Pancreas (tissue), 10 donors: Measurements from ENCODE around the gene MED17. TPM values are rescaled to one million over a fixed set of nuclear protein-coding genes. Genes with fewer than 3 reads are reported as not detected.

ENCODE experiments used
- ATAC-seq, 4 donors: fragments of 200-7000 bp; cut with Tn5 transposase; one replicate each; pipeline versions ENCODE4 v1.8.0 to v1.9.1; 2020; ENCODE audit warnings: mild to moderate bottlenecking in 4 of 4, moderate library complexity in 4 of 4
- DNase-seq, 6 donors: peaks; one replicate each; pipeline ENCODE4 v3.0.0-alpha.2; 2020
- FAIRE-seq: peaks from 2 replicates; lab custom pipeline; 2012; peaks lifted over from hg19 to GRCh38; lab: Jason Lieb, UNC
- H3K27ac ChIP-seq, 4 donors: fragments of 200-600 bp; sonication (generic); 1 replicate in 3 of 4; 2 replicates in 1 of 4; pipeline versions ENCODE4 v1.5.0 to v1.8.0; 2020
- H3K27me3 ChIP-seq, 4 donors: fragments of 200-600 bp; one replicate each; pipeline ENCODE4 v1.8.0; 2021
- H3K36me3 ChIP-seq, 3 donors: fragments of 200-600 bp; sonication (generic) in 1 of 3; one replicate each; pipeline versions ENCODE4 v1.5.0 to v1.8.0; 2020 to 2021
- H3K4me1 ChIP-seq, 3 donors: fragments of 200-600 bp; one replicate each; pipeline ENCODE4 v1.8.0; 2021
- H3K4me3 ChIP-seq, 4 donors: fragments of 200-600 bp; sonication (generic) in 2 of 4; one replicate each; pipeline versions ENCODE4 v1.5.0 to v1.8.0; 2020 to 2021
- H3K9me3 ChIP-seq, 4 donors: fragments of 200-600 bp; one replicate each; pipeline ENCODE4 v1.8.0; 2021
- WGBS, 2 donors: extraction: QIAGEN DNeasy Blood & Tissue Kit; methylation state at CpG; one replicate each; pipeline ENCODE4 v1.1.7; 2013; 5-methylcytosine and 5-hydroxymethylcytosine counted together
- intact Hi-C, 3 donors: fragments of 100-400 bp; cut with DNase I; formaldehyde crosslinking; loops; one replicate each; pipeline versions ENCODE4 v1.11.1 to v1.14.2; 2022
- polyA plus RNA-seq, 2 donors: library from polyadenylated mRNA; stranded (reverse); fragments of 200-250 nt; gene quantifications; one replicate each; pipeline ENCODE4 v1.2.3, GENCODE V29; 2013
- total RNA-seq, 6 donors: library from RNA; stranded (reverse); fragmentation: NEBNext Ultra II Directional in 4 of 6; extraction: Animal tissue kit (Norgen Biotek cat#: 25700) in 4 of 6; gene quantifications; one replicate each; pipeline versions ENCODE4 v1.2.1 to v1.2.4, GENCODE V29; 2021 to 2023
- TF ChIP-seq, protein P1 (sequence below), 4 donors: fragments of 200-600 bp; sonication (generic) in 3 of 4; IDR thresholded peaks; one replicate each; pipeline versions ENCODE4 v1.5.0 to v1.8.0; 2021; ENCODE audit warnings: antibody characterized with exemption in 4 of 4
- donor health status: healthy with polysubstance abuse.
- donor health status: DM: no; HTN: no; CAD: no; lungs with moderate emphysema.
- donor health status: DM: no; HTN: no; CAD: no.
- donor health status: control.
- donor health status: control.
- donor health status: Bipolar disorder and iron deficiency.
- donor health status: DM: yes; HTN: yes; CAD: no.
- donor health status: DM: no; HTN: no; CAD: no.
- donor health status: DM: no; HTN: no; CAD: no.
- donor health status: DM: yes; HTN: yes; CAD: no.

MED17 gene
- total and polyA plus RNA-seq, 8 donors, result 6.6 to 17.8 (median 11.1) TPM

DNA sequence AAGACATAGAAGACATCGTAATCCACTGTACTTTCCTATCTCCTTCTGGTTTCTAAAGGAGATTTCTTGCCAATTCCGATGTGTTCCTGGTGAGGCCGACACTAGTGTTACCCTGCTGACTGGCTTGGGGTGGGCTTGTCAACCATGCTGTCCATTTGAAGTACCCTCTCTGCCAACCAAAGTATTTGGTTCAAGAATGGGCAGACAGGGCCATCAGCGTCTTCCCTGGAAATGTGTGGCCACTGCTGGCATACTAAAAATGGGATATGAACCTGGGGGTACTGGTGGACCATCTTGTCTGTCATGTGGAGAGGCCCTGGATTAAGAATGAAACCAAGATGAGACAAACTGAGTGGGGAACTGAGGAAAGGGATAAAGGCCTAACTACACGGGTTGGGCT is 68.2 kb downstream of the MED17 start:
- WGBS, 2 donors, result 92 to 95% methylated on average over 5 of the region's 5 CpGs

GRCh38 chr11:93857413-93858120 is 73.5 kb downstream of the MED17 start:
- DNase-seq (no peak), ATAC-seq (peak in 2 of 4 donors; percentile 32 to 37), FAIRE-seq (no peak)
- Histone ChIP-seq H3K27ac (no peak overlapping the region), H3K36me3 (no peaks in the 10 kb centered on the region), H3K9me3 (no peaks in the 10 kb centered on the region), H3K27me3 (no peaks in the 10 kb centered on the region), H3K4me1 (no peaks in the 10 kb centered on the region), H3K4me3 (no peak overlapping the region)
- WGBS, 2 donors, result 71 to 86% methylated on average over 3 of the region's 3 CpGs
- intact Hi-C loops, result no loop called here
- TF ChIP-seq, protein P1, sequence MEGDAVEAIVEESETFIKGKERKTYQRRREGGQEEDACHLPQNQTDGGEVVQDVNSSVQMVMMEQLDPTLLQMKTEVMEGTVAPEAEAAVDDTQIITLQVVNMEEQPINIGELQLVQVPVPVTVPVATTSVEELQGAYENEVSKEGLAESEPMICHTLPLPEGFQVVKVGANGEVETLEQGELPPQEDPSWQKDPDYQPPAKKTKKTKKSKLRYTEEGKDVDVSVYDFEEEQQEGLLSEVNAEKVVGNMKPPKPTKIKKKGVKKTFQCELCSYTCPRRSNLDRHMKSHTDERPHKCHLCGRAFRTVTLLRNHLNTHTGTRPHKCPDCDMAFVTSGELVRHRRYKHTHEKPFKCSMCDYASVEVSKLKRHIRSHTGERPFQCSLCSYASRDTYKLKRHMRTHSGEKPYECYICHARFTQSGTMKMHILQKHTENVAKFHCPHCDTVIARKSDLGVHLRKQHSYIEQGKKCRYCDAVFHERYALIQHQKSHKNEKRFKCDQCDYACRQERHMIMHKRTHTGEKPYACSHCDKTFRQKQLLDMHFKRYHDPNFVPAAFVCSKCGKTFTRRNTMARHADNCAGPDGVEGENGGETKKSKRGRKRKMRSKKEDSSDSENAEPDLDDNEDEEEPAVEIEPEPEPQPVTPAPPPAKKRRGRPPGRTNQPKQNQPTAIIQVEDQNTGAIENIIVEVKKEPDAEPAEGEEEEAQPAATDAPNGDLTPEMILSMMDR (IDR thresholded peaks at IDR 0.05), result no peak

More for the DNA sequence above, 68.2 kb downstream of the MED17 start:
- TF ChIP-seq, protein P1 (IDR thresholded peaks at IDR 0.05), result no peak
- intact Hi-C loops, result no loop called here
- peaks cover 0 to 5% (median 0%) of the 10 kb centered on the region in 3 donors for H3K4me1 ChIP-seq
- H3K27ac ChIP-seq, result no peak overlapping the region
- H3K36me3 ChIP-seq, result no peaks in the 10 kb centered on the region
- no peak overlapping the region for H3K4me3 ChIP-seq
- H3K9me3 ChIP-seq, result no peaks in the 10 kb centered on the region
- ATAC-seq, result no peak
- FAIRE-seq, result no peak
- no peaks in the 10 kb centered on the region for H3K27me3 ChIP-seq
- DNase-seq, result no peak

DNA sequence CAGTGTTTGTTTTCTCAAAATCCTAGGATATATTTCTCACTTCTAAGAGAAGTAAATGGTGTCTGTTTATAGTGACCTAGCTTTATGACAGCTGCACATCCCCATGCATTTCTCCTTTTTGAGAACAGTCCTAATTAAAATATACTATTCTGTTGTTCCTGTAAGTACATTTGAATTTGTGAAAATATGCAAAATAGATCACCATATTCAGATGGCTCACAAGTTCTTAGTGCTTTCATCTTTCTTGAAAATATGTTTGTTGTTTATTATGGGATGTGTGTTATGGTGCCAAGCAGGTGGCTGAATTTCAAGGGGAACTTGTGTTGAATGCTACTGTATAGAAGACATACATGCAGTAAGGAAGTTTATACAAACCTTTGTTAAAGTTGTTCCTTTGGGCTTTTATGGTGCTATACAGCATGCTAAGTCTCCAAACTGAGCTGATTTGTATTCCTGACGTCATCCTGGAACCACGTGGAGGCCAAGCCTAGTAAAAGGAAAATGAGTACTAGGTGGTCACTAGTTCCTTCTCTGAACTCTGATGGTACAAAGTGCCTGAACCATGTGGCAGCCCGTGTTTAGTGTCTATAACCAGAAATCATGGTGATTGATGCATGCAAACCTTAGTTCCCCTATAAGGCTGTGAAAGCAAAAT is 74.2 kb downstream of the MED17 start:
- WGBS, 2 donors, result 45 to 59% methylated on average over 3 of the region's 3 CpGs
- Histone ChIP-seq H3K27ac (no peak overlapping the region), H3K36me3 (no peaks in the 10 kb centered on the region), H3K27me3 (no peaks in the 10 kb centered on the region), H3K4me3 (no peak overlapping the region), H3K9me3 (no peaks in the 10 kb centered on the region), H3K4me1 (no peaks in the 10 kb centered on the region)
- DNase-seq (no peak), ATAC-seq (no peak), FAIRE-seq (no peak)
- TF ChIP-seq, protein P1 (IDR thresholded peaks at IDR 0.05), result no peak
- intact Hi-C loops, result no loop called here

DNA sequence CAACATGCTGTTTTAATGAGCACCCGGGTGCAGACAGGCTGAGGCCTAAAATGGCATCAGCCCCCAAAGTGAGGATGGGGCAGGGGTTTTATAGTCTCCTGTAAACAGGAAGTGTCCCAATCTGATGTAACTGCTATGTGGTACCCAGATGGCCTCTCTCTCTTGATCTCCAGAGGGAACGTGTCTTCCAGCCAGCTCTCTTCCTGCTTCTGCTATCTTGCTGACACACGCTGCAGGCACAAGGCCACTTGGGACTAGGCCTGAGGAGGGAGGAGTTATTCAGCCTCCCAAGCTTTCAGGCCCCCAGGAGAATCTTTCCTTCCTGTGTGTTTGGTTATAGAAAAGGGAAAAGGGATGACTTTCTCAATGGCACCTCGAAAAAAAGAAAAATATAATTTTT is 77.7 kb downstream of the MED17 start:
- DNase-seq (no peak), FAIRE-seq (no peak), ATAC-seq (no peak)
- no peaks in the 10 kb centered on the region for H3K27me3 ChIP-seq
- whole genome bisulfite sequencing, 2 donors, result 45 to 50% methylated on average over 4 of the region's 4 CpGs
- intact Hi-C loops, result no loop called here
- H3K9me3 ChIP-seq, result no peaks in the 10 kb centered on the region
- no peaks in the 10 kb centered on the region for H3K4me1 ChIP-seq
- H3K36me3 ChIP-seq, result no peaks in the 10 kb centered on the region
- TF ChIP-seq, protein P1 (IDR thresholded peaks at IDR 0.05), result no peak
- H3K27ac ChIP-seq, result no peak overlapping the region
- H3K4me3 ChIP-seq, result no peak overlapping the region

Other genes starting within 250 kb of the MED17 start
- gene SMCO4, start 240.9 kb upstream of the MED17 start, total RNA-seq, result 10 to 100 TPM; 16.0 to 31.8 (median 19.6) TPM
- gene SMCO4, start 240.9 kb upstream of the MED17 start, polyA plus RNA-seq, result 10 to 100 TPM; 15.6 to 41.8 TPM
- 1 to 10 TPM; 2.8 to 5.6 (median 4.0) TPM for gene CEP295, start 122.6 kb upstream of the MED17 start, total RNA-seq
- 1 to 10 TPM; 5.1 to 6.5 TPM for gene CEP295, start 122.6 kb upstream of the MED17 start, polyA plus RNA-seq
- 100 to 1,000 TPM in 2 of 6 donors, 10 to 100 TPM in 4; 58.4 to 151 (median 85.4) TPM for gene TAF1D, start 42.8 kb upstream of the MED17 start, total RNA-seq
- gene TAF1D, start 42.8 kb upstream of the MED17 start, polyA plus RNA-seq, result 100 to 1,000 TPM; 149 to 248 TPM
- gene C11orf54, start 42.6 kb upstream of the MED17 start, total RNA-seq, result 10 to 100 TPM; 12.5 to 30.9 (median 23.2) TPM
- 10 to 100 TPM; 16.1 to 29.7 TPM for gene C11orf54, start 42.6 kb upstream of the MED17 start, polyA plus RNA-seq
- under 1 TPM; 0.18 to 0.31 (median 0.26) TPM for gene VSTM5, start 66.3 kb downstream of the MED17 start, total RNA-seq
- gene VSTM5, start 66.3 kb downstream of the MED17 start, polyA plus RNA-seq, result under 1 TPM; 0.23 to 0.27 TPM
- not detected for gene HEPHL1, start 237.1 kb downstream of the MED17 start, total RNA-seq
- not detected for gene HEPHL1, start 237.1 kb downstream of the MED17 start, polyA plus RNA-seq